ENCODE measurements around the gene COL13A1. TPM values are rescaled to one million over a fixed set of nuclear protein-coding genes. Genes with fewer than 3 reads are reported as not detected.

The COL13A1 gene
- total RNA-seq, 1 experiment from 2014 or later: 5.9 TPM

- no peak overlapping the region for H2AFZ ChIP-seq (ENCODE audit: low read depth, low read length, poor library complexity, severe bottlenecking)
- H3K4me3 ChIP-seq (replicated peaks in 1 of 2; ENCODE audit: low read depth in 1 of 2, low read length in 2 of 2): no peak overlapping the region
- no peaks in the 10 kb centered on the region for H4K20me1 ChIP-seq (ENCODE audit: insufficient read depth)
- no peaks in the 10 kb centered on the region for H3K27me3 ChIP-seq (ENCODE audit: insufficient read depth, low read length)
- ChIA-PET POLR2A (no interaction called here), RAD21 (ENCODE audit: low non-redundant PET in 1 of 2, low total read pairs in 2 of 2, uncharacterized antibody in 2 of 2, unreplicated experiment in 2 of 2) (no interaction called here), CTCF (no interaction called here)
- no peaks in the 10 kb centered on the region for H3K79me2 ChIP-seq (ENCODE audit: insufficient read depth, low read length)
- ATAC-seq (no peak), DNase-seq (ENCODE audit: low read depth, low spot score) (no peak)
- H3K4me2 ChIP-seq (ENCODE audit: low read length): no peak overlapping the region; the same call in 1 of the 2 replicates
- H3K9ac ChIP-seq (ENCODE audit: low read length): no peak overlapping the region
- peaks cover 0 to 8% of the 10 kb centered on the region in 2 experiments; a peak in 2 of 4 replicates for H3K4me1 ChIP-seq (ENCODE audit: control insufficient read depth in 1 of 2, insufficient read depth in 2 of 2, low read length in 2 of 2)
- intact Hi-C loops (cut with micrococcal nuclease): no loop called here
- H3K36me3 ChIP-seq (ENCODE audit: control insufficient read depth in 1 of 2, insufficient read depth in 2 of 2, low read length in 2 of 2): no peaks in the 10 kb centered on the region
- no peak for TF ChIP-seq FOSL1 (IDR thresholded peaks at IDR 0.05; ENCODE audit: low read depth)
- no peak for TF ChIP-seq CTCF (IDR thresholded peaks at IDR 0.05 in 2 of 3, conservative IDR thresholded peaks at IDR 0.05 in 1 of 3; ENCODE audit: borderline replicate concordance in 1 of 3, insufficient read depth in 1 of 3, low read depth in 2 of 3, low read length in 2 of 3)
- TF ChIP-seq EZH2phosphoT487 (IDR thresholded peaks at IDR 0.05; ENCODE audit: borderline replicate concordance): no peak
- TF ChIP-seq POLR2A (IDR thresholded peaks at IDR 0.05; ENCODE audit: borderline replicate concordance, extremely low read depth, insufficient read depth, insufficient read length): no peak
- no peak for TF ChIP-seq SIN3A (IDR thresholded peaks at IDR 0.05; ENCODE audit: low read depth)
- no peaks in the 10 kb centered on the region for H3K9me3 ChIP-seq (ENCODE audit: control insufficient read depth in 1 of 2, insufficient read depth in 1 of 2, low read depth in 1 of 2, low read length in 2 of 2)
- no peak overlapping the region for H3K27ac ChIP-seq (ENCODE audit: low read depth, low read length)
- BruUV-seq (replicated peaks): no TSS peak
- no peaks in the 10 kb centered on the region for H3K9me2 ChIP-seq (ENCODE audit: insufficient read depth)
Measured at GRCh38 chr10:69892816-69893215, 91.1 kb downstream of the COL13A1 start.

GRCh38 chr10:69893271-69893900, 91.7 kb downstream of the COL13A1 start:
- Histone ChIP-seq H3K9ac (ENCODE audit: low read length) (no peak overlapping the region), H3K79me2 (ENCODE audit: insufficient read depth, low read length) (no peaks in the 10 kb centered on the region), H3K27me3 (ENCODE audit: insufficient read depth, low read length) (no peaks in the 10 kb centered on the region), H2AFZ (ENCODE audit: low read depth, low read length, poor library complexity, severe bottlenecking) (no peak overlapping the region), H3K4me2 (ENCODE audit: low read length) (no peak overlapping the region), H3K27ac (ENCODE audit: low read depth, low read length) (no peak overlapping the region), H4K20me1 (ENCODE audit: insufficient read depth) (no peaks in the 10 kb centered on the region), H3K36me3 (ENCODE audit: control insufficient read depth in 1 of 2, insufficient read depth in 2 of 2, low read length in 2 of 2) (no peaks in the 10 kb centered on the region), H3K4me3 (replicated peaks in 1 of 2; ENCODE audit: low read depth in 1 of 2, low read length in 2 of 2) (no peak overlapping the region), H3K4me1 (ENCODE audit: control insufficient read depth in 1 of 2, insufficient read depth in 2 of 2, low read length in 2 of 2) (peaks cover 0 to 8% of the 10 kb centered on the region in 2 experiments; a peak in 2 of 4 replicates), H3K9me3 (ENCODE audit: control insufficient read depth in 1 of 2, insufficient read depth in 1 of 2, low read depth in 1 of 2, low read length in 2 of 2) (no peaks in the 10 kb centered on the region), H3K9me2 (ENCODE audit: insufficient read depth) (no peaks in the 10 kb centered on the region)
- ChIA-PET CTCF (no interaction called here), RAD21 (ENCODE audit: low non-redundant PET in 1 of 2, low total read pairs in 2 of 2, uncharacterized antibody in 2 of 2, unreplicated experiment in 2 of 2) (no interaction called here), POLR2A (no interaction called here)
- ATAC-seq (no peak), DNase-seq (ENCODE audit: low read depth, low spot score) (no peak)
- TF ChIP-seq FOSL1 (IDR thresholded peaks at IDR 0.05; ENCODE audit: low read depth) (no peak), CBX3 (IDR thresholded peaks at IDR 0.05; ENCODE audit: low read depth) (no peak), SIN3A (IDR thresholded peaks at IDR 0.05; ENCODE audit: low read depth) (no peak), ZBTB33 (IDR thresholded peaks at IDR 0.05; ENCODE audit: extremely low read depth, insufficient replicate concordance, low read length) (no peak), POLR2AphosphoS5 (IDR thresholded peaks at IDR 0.05; ENCODE audit: low read depth, low read length) (no peak), JUND (IDR thresholded peaks at IDR 0.05) (no peak), ZNF274 (IDR thresholded peaks at IDR 0.05; ENCODE audit: low read depth, low read length) (no peak)
- intact Hi-C loops (cut with micrococcal nuclease): no loop called here
- BruUV-seq (replicated peaks): no TSS peak
